Measurements from ENCODE around the gene KCNN4.

- TF ChIP-seq CTCF (conservative IDR thresholded peaks at IDR 0.05; ENCODE audit: low read depth, low read length) (peak; percentile 93), EZH2 (IDR thresholded peaks at IDR 0.05; ENCODE audit: borderline replicate concordance, low read depth, low read length, poor library complexity, severe bottlenecking) (no peak)
These were observed 4.4 kb upstream of the KCNN4 start for GRCh38 chr19:43784981-43785808.

Data from A673 (cell line).